ENCODE measurements around the gene ATP5MC2. TPM values are rescaled to one million over a fixed set of nuclear protein-coding genes. Genes with fewer than 3 reads are reported as not detected.

ATP5MC2 gene
- total RNA-seq, 2 donors from 2014 or later: 481 to 659 TPM

DNA sequence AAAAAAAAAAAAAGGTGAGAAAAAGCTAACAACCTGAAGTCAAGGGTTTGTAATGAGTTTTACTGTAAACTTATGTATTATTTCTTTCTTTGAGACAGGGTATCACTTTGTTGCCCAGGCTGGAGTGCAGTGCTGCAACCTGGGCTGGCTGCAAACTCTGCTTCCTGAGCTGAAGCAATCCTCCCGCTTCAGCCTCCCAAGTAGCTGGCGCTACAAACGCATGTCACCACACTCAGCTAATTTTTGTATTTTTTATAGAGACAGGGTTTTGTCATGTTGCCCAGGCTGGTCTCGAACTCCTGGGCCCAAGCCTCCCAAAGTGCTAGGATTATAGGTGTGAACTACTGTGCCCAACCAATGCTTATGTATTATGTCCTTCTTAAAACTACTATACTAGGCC is 58.9 kb downstream of the ATP5MC2 start:
- peak overlapping the region; percentile 56 to 60 for H3K27ac ChIP-seq
- no peaks in the 10 kb centered on the region for H3K27me3 ChIP-seq
- no peak overlapping the region for H3K4me3 ChIP-seq
- H3K9me3 ChIP-seq: no peaks in the 10 kb centered on the region
- TF ChIP-seq, protein P1, sequence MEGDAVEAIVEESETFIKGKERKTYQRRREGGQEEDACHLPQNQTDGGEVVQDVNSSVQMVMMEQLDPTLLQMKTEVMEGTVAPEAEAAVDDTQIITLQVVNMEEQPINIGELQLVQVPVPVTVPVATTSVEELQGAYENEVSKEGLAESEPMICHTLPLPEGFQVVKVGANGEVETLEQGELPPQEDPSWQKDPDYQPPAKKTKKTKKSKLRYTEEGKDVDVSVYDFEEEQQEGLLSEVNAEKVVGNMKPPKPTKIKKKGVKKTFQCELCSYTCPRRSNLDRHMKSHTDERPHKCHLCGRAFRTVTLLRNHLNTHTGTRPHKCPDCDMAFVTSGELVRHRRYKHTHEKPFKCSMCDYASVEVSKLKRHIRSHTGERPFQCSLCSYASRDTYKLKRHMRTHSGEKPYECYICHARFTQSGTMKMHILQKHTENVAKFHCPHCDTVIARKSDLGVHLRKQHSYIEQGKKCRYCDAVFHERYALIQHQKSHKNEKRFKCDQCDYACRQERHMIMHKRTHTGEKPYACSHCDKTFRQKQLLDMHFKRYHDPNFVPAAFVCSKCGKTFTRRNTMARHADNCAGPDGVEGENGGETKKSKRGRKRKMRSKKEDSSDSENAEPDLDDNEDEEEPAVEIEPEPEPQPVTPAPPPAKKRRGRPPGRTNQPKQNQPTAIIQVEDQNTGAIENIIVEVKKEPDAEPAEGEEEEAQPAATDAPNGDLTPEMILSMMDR (IDR thresholded peaks at IDR 0.05): no peak
- H3K36me3 ChIP-seq: peaks cover 7% of the 10 kb centered on the region
- peaks cover 0 to 47% of the 10 kb centered on the region in 2 donors for H3K4me1 ChIP-seq
- DNase-seq (ENCODE audit: low spot score): no peak

Other genes with a start within 250 kb of the ATP5MC2 start
- gene PRR13, start 234.3 kb downstream of the ATP5MC2 start, total RNA-seq: 10 to 100 TPM; 38.8 to 60.6 TPM
- gene PCBP2, start 224.0 kb downstream of the ATP5MC2 start, total RNA-seq: 100 to 1,000 TPM; 288 to 378 TPM
- gene MAP3K12, start 176.6 kb downstream of the ATP5MC2 start, total RNA-seq: 1 to 10 TPM; 2.6 to 9.8 TPM
- 10 to 100 TPM; 11.1 to 18.9 TPM for gene TARBP2, start 174.8 kb downstream of the ATP5MC2 start, total RNA-seq
- not detected for gene NPFF, start 168.6 kb downstream of the ATP5MC2 start, total RNA-seq
- 10 to 100 TPM; 22.1 to 24.7 TPM for gene ATF7, start 49.7 kb downstream of the ATP5MC2 start, total RNA-seq
- gene CALCOCO1, start 51.4 kb upstream of the ATP5MC2 start, total RNA-seq: 100 to 1,000 TPM; 182 to 232 TPM
- gene CISTR, start 75.9 kb upstream of the ATP5MC2 start, total RNA-seq: 1 to 10 TPM in 1 of 2 donors, not detected in 1; 3.7 TPM

All from right atrium auricular region (tissue), 2 donors.